Measurements from ENCODE around the gene FLVCR1.

The FLVCR1 gene

DNA sequence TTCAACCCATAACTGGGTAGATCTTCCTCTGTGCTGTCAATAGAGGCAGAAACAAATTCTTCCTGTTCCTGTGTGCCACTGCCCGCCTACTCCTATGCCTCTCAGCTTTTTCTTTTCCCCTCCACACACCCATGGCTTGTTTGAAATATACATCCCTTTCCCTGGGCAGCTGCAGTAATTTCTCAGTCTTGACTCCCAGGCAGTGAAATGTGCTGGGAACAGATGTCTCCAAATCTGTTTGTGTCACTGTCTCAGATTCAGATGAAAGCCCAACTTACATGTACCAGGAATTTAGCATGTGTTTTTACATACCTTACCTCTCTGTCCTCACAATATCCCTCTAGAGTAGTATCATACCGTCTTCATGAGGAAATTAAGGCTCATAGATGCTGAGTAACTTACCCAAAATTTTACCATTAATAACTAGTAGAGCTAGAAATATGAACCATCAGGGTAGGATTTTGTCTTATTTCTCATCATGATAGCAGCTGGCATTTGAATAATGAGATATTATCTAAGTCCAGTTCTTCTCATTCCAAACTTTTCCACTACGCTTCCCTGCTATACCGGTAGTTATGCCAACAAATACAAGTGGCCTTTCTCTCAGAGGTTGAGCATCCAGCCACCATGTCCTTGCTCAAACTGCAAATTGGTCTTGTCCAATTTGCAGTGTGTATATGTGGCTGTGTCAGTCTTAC, 87.5 kb downstream of the FLVCR1 start:
- DNase-seq (ENCODE audit: low read depth), result no peak

GRCh38 chr1:212946872-212947271, 88.8 kb downstream of the FLVCR1 start:
- no peak for DNase-seq (ENCODE audit: low read depth)

All from stimulated activated CD8-positive, alpha-beta memory T cell treated with anti-CD3 and anti-CD28 coated beads, Interleukin-15, amount 100 ng/mL, for 1 hour (primary cell).